Measurements from ENCODE around the gene CACNG5. TPM values are rescaled to one million over a fixed set of nuclear protein-coding genes. Genes with fewer than 3 reads are reported as not detected.

Gene CACNG5
- total and polyA plus RNA-seq, 4 donors: not detected

- DNase-seq (ENCODE audit: low spot score): no peak
- Histone ChIP-seq H3K4me3 (ENCODE audit: low read depth in 1 of 3, low read length in 3 of 3) (no peak overlapping the region), H3K36me3 (ENCODE audit: control insufficient read depth in 4 of 4, insufficient read depth in 3 of 4, low read depth in 1 of 4, low read length in 3 of 4) (no peaks in the 10 kb centered on the region), H3K9me3 (ENCODE audit: control insufficient read depth in 4 of 4, low read length in 3 of 4) (no peaks in the 10 kb centered on the region), H3K27ac (ENCODE audit: low read depth in 1 of 2, low read length in 2 of 2) (no peak overlapping the region), H3K4me1 (ENCODE audit: control insufficient read depth in 4 of 4, insufficient read depth in 4 of 4, low read length in 3 of 4) (no peaks in the 10 kb centered on the region), H3K9ac (ENCODE audit: low read depth in 1 of 2, low read length in 2 of 2) (no peak overlapping the region), H3K27me3 (ENCODE audit: control insufficient read depth in 4 of 4, insufficient read depth in 4 of 4, low read length in 3 of 4) (peaks cover 0 to 10% (median 5%) of the 10 kb centered on the region in 4 donors)
- TF ChIP-seq CTCF (IDR thresholded peaks at IDR 0.05; ENCODE audit: low read depth, low read length, missing input control): no peak
- TF ChIP-seq RXRA (IDR thresholded peaks at IDR 0.05): no peak
- TF ChIP-seq JUND (IDR thresholded peaks at IDR 0.05): no peak
- no peak for TF ChIP-seq FOXA1 (IDR thresholded peaks at IDR 0.05)
- TF ChIP-seq ATF3 (IDR thresholded peaks at IDR 0.05): no peak
- no peak for TF ChIP-seq ZBTB33 (IDR thresholded peaks at IDR 0.05)
- TF ChIP-seq HNF4G (IDR thresholded peaks at IDR 0.05): no peak
- TF ChIP-seq TAF1 (conservative IDR thresholded peaks at IDR 0.05): no peak
- TF ChIP-seq YY1 (IDR thresholded peaks at IDR 0.05): no peak
- no peak for TF ChIP-seq FOXA2 (IDR thresholded peaks at IDR 0.05)
- TF ChIP-seq REST (IDR thresholded peaks at IDR 0.05): no peak
- TF ChIP-seq EGR1 (IDR thresholded peaks at IDR 0.05; ENCODE audit: low read depth in 2 of 2): no peak
- WGBS: 24% methylated on average over 4 of the region's 4 CpGs
Observed at GRCh38 chr17:66830451-66830850, 4.5 kb upstream of the CACNG5 start.

GRCh38 chr17:66831383-66832210 lies 3.3 kb upstream of the CACNG5 start:
- DNase-seq (ENCODE audit: low spot score): no peak
- Histone ChIP-seq H3K27me3 (ENCODE audit: control insufficient read depth in 4 of 4, insufficient read depth in 4 of 4, low read length in 3 of 4) (peaks cover 0 to 10% (median 6%) of the 10 kb centered on the region in 4 donors), H3K4me1 (ENCODE audit: control insufficient read depth in 4 of 4, insufficient read depth in 4 of 4, low read length in 3 of 4) (no peaks in the 10 kb centered on the region), H3K27ac (ENCODE audit: low read depth in 1 of 2, low read length in 2 of 2) (no peak overlapping the region), H3K4me3 (ENCODE audit: low read depth in 1 of 3, low read length in 3 of 3) (no peak overlapping the region), H3K9ac (ENCODE audit: low read depth in 1 of 2, low read length in 2 of 2) (no peak overlapping the region), H3K9me3 (ENCODE audit: control insufficient read depth in 4 of 4, low read length in 3 of 4) (no peaks in the 10 kb centered on the region), H3K36me3 (ENCODE audit: control insufficient read depth in 4 of 4, insufficient read depth in 3 of 4, low read depth in 1 of 4, low read length in 3 of 4) (no peaks in the 10 kb centered on the region)
- WGBS: 77% methylated on average over 14 of the region's 14 CpGs
- TF ChIP-seq HNF4G (IDR thresholded peaks at IDR 0.05): no peak
- TF ChIP-seq NR2F2 (IDR thresholded peaks at IDR 0.05): no peak
- no peak for TF ChIP-seq REST (IDR thresholded peaks at IDR 0.05)
- TF ChIP-seq ZBTB33 (IDR thresholded peaks at IDR 0.05): no peak
- no peak for TF ChIP-seq TAF1 (conservative IDR thresholded peaks at IDR 0.05)
- no peak for TF ChIP-seq MAX (IDR thresholded peaks at IDR 0.05)
- no peak for TF ChIP-seq GABPA (IDR thresholded peaks at IDR 0.05 in 1 of 2, conservative IDR thresholded peaks at IDR 0.05 in 1 of 2)
- no peak for TF ChIP-seq RAD21 (IDR thresholded peaks at IDR 0.05)
- TF ChIP-seq YY1 (IDR thresholded peaks at IDR 0.05): no peak
- no peak for TF ChIP-seq HNF4A (conservative IDR thresholded peaks at IDR 0.05)
